ENCODE data around the gene C2CD5.
"Not testable (repeated sequence)": the region's sequence is repeated elsewhere in the genome, so short reads cannot be mapped to it uniquely, and the experiment has no call there.

Gene C2CD5, protein sequence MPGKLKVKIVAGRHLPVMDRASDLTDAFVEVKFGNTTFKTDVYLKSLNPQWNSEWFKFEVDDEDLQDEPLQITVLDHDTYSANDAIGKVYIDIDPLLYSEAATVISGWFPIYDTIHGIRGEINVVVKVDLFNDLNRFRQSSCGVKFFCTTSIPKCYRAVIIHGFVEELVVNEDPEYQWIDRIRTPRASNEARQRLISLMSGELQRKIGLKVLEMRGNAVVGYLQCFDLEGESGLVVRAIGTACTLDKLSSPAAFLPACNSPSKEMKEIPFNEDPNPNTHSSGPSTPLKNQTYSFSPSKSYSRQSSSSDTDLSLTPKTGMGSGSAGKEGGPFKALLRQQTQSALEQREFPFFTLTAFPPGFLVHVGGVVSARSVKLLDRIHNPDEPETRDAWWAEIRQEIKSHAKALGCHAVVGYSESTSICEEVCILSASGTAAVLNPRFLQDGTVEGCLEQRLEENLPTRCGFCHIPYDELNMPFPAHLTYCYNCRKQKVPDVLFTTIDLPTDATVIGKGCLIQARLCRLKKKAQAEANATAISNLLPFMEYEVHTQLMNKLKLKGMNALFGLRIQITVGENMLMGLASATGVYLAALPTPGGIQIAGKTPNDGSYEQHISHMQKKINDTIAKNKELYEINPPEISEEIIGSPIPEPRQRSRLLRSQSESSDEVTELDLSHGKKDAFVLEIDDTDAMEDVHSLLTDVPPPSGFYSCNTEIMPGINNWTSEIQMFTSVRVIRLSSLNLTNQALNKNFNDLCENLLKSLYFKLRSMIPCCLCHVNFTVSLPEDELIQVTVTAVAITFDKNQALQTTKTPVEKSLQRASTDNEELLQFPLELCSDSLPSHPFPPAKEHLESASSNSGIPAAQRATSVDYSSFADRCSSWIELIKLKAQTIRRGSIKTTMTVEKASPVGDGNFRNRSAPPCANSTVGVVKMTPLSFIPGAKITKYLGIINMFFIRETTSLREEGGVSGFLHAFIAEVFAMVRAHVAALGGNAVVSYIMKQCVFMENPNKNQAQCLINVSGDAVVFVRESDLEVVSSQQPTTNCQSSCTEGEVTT

DNA sequence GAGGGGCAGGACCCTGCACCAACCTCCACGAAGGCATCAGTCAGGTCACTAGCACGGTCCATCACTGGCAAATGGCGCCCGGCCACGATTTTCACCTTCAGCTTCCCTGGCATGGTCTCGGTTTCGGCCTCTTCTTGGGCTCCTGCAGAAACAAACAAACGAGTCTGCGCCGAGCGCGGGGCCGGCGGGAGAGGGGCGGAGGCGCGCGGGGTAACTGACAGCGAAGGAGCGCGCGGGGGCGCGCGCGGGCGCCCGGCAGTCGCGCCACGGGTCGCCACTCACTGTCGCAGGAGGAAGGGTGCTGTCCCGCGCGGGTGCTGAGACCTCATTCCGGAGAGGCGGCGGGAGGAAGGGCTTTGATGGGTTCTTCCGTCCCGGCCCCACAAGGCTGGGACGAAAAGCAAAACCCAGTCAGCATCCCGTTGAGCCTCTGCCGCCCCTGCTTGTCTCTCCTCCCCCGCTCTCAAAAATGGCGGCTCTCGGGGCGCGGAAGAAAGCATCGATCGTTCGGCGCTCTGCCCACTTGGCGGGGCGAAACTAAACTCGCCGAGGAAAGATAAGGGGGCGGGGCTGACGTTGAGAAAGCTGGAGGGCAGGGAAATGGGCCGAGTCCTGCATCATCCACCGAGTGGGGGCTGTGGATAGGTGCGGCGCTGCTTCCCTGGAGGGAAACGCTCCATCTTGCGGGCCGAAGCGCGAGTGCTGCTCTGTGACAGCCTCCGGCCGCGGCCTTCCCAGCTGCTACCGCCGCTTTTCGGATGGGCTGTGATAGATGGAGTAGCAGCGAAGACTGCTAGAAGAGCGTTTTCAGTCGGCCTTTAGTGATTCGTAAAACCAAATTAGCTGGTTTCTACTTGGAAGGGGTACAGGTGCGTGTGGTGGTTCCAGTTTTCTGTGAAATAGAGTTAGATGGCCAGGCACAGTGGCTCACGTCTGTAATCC lies at the start of gene C2CD5:
Gene C2CD5, minus strand, starts transcription at position 505 of the 942 bp plus-strand sequence. Its CDS starts 392 bp downstream, at position 113.
- peak; percentile 42 for DNase-seq

DNA sequence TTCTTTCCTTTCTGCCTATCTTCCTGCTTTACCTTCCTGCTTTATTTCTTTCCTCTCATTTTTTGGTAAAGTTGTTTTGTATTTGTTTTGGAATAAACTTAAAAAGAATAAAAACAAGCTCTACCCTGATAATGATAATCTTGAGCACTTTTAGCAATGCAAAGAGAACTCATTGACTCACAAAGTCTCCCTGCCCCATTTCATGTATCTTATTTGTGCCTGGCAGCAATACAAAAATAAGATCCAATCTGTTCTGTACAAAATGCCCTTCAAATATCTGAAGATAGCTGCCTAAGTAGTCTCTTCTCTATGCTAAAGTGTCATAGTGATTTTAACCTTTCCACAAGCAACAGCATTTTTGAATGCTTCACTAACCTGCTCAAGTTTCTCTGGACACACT lies 49.5 kb upstream of the C2CD5 start:
- DNase-seq = no peak

DNA sequence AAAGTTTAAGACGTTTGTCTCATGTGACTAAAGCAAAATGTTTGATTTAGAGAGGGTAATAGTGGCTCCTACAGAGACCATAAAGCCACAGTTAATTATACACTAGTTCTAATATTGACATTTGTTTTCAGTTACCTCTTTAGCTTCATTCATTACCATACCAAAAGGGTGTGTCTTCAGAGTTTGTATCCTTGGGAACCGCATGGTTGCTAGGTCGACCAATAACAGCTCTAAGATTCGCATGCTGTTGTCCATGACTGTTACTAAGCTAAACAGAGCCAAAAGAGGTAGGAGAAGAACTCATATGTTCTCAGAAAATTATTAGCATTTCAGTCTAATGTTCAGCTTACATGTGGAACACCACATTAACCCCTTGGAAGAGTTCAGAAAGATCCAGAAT lies 44.5 kb upstream of the C2CD5 start:
- DNase-seq = no peak

DNA sequence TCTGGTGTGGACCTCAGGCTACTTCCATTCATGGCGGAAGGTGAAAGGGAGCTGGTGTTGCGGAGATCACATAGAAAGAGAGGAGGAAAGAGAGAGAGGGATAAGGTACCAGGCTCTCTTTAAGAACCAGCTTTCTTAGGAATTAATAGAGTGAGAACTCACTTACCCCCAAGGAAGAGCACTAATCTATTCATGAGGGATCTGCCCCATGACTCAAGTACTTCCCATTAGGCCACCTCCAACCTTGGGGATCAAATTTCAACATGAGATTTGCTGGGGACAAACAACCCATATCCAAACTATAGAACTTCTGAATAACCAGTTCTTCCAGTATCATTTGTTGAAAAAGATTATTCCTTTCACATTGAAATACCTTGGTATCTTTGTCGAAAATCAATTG lies 34.0 kb upstream of the C2CD5 start:
- no peak for DNase-seq

DNA sequence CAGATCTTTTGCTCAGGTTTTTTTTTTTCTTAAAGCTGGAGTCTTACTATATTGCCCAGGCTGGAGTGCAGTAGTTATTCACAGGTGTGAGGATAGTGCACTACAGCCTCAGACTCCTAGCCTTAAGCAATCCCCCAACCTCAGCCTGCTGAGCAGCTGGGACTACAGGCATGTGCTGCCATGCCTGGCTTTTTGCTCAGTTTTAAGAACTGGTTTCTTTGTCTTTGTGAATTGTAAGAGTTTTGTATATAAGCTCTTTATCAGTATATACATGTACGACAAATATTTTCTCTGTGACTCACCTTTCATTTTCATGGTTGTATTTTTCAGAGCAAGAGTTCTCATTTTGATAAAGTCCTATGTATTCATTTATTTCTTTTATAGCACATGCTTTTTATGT lies 33.3 kb upstream of the C2CD5 start:
- DNase-seq = no peak

DNA sequence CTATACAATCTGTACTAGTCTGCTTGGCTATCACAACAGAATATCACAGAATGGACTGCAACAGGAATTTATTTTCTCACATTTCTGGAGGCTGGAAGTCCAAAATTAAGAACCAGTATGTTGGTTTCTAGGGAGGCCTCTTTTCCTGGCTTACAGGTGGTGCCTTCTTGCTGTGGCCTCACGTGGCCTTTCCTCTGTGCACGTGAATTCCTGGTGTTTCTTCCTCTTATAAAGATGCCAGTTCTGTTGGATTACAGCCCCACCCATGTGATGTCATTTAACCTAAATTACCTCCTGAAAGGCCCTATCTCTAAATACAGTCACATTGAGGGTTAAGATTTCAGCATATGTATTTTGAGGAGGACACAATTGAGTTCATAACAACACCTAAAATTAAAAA lies 32.1 kb upstream of the C2CD5 start:
- no peak for DNase-seq

DNA sequence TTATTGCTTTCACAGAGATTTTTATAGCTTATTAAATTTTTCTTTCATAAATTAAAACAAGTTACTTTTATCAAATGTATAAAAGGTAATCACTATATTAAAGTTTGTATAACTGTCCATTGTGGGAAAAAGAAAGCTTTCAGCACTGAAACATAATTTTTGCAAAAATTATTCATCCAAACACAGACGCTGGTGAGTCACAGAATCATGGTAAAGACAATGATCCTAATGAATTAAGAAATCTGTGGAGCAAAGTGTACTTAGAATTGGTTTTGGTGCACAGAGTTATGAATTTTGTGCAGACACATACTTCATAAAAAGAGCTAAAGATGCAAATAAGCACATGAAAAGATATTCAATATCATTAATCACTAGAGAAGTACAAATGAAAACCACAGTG lies 31.7 kb upstream of the C2CD5 start:
- no peak for DNase-seq

DNA sequence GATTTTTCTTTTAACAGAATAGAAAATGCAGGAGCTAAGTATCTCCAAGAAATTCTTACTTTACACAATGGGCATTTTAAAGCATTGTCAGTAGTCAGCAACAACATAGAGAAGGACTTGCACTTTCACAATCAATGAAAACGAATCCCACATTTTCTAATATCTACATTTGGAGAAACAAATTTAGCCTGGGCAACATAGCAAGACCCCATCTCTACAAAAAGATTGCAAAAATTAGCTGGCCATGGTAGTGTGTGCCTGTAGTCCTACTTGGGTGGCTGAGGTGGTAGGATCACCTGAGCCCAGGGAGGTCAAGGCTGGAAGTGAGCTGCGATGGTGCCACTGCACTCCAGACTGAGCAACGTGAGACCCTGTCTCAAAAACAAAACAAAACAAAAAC lies 30.6 kb upstream of the C2CD5 start:
- no peak for DNase-seq

DNA sequence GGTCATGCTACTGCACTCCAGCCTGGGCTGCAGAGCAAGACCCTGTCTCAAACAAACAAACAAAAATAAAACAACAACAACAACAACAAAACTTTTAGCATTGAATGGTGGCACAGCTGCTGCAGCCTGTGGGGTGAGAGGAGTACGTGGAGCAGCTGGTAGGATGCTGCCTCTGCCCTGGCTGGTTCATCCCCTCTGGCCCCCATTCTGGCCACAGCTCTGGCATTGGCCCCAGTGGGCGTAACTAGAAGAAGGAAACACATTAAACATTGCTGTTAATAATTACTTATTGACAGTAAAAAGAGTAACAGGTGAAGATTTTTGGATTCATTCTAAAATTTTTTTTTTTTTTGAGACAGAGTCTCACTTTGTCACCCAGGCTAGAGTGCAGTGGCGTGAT lies 28.8 kb upstream of the C2CD5 start:
- DNase-seq = no peak

DNA sequence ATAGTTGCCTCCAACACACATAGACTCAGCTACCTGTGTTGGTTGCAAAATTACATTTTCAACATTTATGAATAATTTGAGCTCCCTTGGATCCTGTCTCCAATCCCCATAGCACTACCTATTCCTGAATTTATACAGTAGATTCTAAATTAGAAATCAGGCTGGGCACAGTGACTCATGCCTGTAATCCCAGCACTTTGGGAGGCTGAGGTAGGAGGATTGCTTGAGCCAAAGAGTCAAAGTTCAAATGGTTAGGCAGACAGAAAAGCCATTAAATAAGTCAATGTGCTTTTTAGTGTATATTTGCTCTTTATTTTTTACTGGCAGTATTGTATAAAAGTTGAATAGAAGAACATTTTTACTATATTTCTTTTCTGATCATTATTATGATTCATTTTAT lies 24.9 kb upstream of the C2CD5 start:
- no peak for DNase-seq

DNA sequence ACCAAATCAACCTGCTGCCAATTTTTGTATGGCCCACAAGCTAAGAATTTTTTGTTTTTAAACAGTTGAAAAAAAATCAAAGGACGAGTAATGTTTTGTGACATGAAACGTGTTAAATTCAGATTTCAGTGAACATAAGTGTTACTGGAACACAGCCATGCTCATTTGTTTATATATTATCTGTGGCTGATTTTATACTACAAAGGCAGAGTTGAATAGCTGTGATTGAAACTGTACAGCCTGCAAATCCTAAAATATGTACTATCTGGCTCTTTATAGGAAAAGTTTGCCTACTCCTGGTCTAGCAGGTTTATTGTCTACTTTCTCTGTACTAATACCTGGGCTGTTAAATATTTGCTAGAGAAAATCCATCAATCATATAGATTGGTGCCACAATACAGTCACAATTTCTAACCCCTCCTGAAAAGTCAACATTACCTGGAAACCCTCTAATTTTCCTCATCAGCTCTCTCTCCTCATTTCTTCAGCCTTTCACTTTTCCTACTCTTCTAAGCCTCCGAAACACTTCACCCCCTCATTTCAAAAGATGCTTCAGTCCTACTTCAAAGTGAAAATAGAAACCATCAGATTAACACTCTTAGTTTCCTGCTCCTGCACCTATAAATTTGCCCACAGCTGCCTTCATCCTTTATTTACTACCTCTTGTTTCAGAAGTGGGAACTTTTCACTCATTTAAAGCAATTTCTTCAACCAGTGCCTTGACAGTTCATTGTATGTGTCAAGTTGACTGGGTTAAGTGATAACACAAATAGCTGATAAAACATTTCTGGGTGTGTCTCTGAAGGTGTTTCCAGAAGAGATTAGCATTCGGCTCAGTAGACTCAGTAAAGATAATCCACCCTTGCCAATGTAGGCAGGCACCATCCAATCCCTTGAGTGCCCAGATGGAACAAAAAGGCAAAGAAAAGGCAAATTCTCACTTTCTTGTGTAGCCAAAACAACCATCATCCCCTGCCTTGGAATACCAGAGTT lies 18.0 kb upstream of the C2CD5 start:
- DNase-seq = no peak

DNA sequence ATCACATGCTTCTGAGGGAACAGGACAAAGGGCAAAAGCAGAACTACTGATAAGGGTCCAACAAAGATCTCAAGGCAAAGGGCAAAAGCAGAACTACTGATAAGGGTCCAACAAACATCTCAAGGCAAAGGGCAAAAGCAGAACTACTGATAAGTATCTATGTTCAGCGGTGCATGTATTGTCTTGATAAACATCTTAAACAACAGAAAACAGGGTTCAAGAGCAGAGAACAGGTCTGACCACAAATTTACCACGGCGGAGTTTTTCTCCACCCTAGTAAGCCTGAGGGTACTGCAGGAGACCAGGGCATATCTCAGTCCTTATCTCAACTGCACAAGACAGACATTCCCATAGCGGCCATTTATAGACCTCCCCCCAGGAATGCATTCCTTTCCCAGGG lies 10.4 kb upstream of the C2CD5 start:
- DNase-seq = not testable (repeated sequence)

DNA sequence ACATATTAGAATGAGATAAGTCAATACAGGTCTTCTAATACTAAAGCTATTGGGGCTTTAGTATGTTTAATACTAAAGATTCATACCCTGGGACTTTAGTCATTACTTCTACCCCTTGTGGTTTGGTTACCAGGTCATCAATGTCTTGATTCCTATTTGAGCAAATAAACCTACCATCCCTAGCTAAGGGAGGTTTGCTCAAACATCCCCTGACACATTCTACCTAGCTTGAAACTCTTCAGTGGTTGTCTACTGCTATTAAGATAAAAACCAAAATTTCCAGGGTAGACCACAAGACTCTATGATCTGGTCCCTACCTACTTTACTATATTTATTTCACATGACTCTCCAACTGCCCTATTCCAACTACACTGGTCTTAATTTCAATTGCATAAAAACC lies 7.3 kb upstream of the C2CD5 start:
- DNase-seq = no peak

DNA sequence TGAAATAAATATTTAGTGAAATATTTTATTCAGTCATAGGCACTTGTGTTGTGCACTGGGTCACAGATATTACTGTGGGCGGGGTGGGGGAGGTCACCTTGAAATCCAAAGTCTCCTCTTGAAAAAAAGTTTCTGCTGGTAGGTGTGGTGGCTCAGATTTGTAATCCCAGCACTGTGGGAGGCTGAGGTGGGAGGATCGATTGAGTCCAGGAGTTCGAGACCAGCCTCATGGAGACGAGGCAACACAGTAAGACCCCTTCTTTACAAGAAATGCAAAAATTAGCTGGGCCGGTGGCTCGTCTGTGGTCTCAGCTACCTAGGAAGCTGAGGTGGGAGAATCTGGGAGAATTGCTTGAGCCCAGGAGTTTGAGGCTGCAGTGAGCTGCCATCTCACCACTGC lies 913 bp upstream of the C2CD5 start:
- DNase-seq = no peak

DNA sequence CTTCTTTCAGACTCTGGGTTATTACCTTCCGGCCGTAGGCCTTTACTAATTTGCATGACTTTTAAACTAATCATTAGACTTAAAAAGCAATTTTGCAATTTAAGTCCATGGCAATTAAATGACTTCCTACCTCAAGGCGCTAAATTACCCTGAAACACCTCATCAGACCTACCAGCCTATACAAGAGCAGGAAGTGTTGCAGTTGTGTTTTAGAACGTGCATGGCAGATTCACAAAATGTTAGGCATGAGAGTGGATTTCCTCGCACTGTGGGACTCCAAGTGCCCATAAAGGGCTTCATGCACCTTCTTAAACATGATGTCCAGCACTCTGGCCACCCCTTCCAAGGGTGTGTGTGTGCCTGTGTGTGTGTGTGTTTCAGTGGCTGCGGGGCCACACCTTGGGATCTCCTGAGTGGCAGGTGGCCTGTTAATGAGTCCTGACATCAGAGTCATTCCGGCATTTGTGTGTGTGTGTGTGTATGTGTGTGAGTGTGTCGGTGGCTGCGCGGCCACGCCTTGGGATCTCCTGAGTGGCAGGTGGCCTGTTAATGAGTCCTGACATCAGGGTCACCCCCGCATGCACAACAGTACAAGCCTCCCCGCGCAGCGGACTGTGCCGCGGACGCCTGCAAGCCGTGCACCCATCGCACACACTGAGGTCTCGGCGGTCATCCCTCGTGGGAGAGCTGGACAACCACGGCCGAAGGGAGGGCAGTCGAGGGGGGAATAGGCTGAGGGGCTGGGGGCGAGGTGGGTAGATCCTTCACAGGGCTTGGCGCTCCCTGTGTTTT lies 900 bp downstream of the C2CD5 start:
- DNase-seq = no peak

DNA sequence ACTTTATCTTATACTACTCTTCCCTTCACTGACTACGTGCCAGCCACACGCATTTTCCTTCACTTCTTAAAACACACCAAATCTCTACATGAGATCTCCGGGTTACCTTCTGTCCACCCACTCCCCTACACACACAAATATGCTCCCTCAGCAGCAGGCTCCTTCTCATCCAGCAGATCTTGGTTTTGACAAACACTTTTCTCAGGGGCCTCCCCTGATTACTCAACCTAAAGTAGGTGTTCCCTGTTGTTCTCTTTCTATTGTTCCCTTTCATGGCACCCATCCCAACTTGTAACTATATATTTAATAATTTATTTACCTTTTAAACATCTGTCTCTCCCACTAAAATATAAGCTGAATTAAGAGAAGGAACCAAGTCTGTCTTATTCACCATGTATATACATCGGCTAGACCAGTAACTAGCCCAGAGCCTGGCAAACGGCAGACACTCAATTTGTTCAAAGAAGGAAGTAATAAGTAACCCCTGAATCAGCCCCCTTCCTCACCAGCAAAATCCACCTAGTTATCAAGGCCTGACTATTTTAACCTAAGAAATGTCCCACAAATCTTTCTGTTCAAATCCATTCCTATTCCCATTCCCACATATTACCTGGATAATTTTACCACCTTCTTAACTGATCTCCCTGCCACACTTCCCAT lies 2.7 kb downstream of the C2CD5 start:
- no peak for DNase-seq

DNA sequence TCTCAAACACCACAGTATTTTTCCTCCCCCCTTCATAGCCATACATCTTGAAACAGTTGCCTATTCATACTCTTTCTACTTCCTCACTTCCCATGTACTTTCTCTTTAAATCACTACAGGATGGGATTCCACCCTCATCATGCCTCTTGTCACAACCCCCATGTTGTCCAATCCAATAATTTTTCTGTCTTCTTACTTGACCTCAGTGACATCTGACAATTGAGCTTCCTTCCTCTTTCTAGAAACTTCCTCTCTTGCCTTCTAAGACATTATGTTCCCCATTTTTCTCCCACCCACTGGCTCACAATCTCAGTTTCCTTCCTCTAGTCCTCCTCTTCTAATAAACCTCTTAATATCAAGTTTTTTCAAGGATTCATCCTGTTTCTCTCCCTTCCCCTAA lies 5.3 kb downstream of the C2CD5 start:
- DNase-seq = no peak

DNA sequence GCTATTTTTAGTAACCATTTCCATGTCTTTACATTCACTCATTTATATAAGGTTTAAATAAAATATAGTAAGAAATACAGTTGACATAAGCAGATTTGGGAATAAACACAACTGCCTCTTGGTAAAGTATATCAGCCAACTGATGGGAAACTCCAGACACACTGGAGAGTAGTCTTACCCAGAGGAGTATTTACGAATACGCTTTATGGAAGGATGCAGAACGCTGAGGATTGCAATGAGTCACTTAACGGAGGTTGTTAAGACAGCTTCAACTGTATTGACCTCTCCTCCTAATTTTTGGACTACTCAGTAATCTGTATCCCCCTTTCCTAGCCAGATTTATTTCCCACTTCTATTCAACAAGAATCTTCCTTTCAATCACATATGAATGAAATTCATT lies 6.0 kb downstream of the C2CD5 start:
- no peak for DNase-seq

DNA sequence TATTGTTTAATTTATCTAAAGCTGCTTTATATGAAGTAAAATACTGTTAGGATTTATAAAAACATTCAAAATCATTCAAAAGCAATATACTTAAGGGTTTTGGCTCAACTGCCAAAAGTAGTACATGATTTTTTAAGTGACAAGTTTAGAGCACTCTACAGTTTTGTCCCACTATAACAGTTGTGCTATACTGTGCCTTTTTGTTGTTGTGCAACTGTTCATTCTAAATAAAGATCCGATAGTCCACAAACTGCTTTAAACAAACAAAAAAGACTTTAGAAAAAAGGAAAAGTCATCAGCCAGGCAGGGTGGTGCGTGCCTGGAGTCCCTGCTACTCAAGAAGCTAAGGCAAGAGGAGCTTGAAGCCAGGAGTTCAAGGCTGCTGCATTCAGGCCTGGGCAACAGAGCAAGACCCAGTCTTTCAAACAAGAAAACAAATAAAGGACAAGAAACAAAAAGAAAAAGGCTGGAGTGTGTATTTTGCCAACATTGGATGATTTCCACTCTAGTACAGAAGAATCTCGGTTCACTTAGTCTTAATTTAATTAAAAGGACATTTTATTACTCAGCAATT lies 7.3 kb downstream of the C2CD5 start:
- no peak for DNase-seq
